ENCODE data around the gene ENTHD1.

The ENTHD1 gene

DNA sequence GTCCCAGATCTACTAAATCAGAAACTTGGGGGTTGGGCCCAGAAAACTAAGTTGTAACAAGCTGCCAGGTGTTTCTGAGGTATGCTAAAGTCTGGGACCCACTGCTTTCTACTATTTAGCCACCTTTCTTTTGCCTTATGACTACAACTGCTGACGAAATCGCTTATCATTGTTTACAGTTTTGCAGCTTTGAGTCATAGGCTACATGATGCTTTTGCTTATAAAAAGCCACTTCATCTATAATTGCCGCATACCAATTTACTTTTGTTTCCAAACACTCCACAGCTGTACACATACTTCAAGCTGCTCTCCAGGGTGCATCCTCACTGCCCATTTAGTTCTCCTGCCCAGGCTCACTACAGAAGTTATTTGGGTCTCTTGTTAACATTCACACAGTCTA is 144.7 kb downstream of the ENTHD1 start:
- TF ChIP-seq, protein P1, sequence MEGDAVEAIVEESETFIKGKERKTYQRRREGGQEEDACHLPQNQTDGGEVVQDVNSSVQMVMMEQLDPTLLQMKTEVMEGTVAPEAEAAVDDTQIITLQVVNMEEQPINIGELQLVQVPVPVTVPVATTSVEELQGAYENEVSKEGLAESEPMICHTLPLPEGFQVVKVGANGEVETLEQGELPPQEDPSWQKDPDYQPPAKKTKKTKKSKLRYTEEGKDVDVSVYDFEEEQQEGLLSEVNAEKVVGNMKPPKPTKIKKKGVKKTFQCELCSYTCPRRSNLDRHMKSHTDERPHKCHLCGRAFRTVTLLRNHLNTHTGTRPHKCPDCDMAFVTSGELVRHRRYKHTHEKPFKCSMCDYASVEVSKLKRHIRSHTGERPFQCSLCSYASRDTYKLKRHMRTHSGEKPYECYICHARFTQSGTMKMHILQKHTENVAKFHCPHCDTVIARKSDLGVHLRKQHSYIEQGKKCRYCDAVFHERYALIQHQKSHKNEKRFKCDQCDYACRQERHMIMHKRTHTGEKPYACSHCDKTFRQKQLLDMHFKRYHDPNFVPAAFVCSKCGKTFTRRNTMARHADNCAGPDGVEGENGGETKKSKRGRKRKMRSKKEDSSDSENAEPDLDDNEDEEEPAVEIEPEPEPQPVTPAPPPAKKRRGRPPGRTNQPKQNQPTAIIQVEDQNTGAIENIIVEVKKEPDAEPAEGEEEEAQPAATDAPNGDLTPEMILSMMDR (IDR thresholded peaks at IDR 0.05; ENCODE audit: control insufficient read depth, extremely low read depth, insufficient read depth), result no peak
- H3K4me3 ChIP-seq (ENCODE audit: low read depth, low read length), result no peak overlapping the region
- no peak for DNase-seq (ENCODE audit: low read depth)

DNA sequence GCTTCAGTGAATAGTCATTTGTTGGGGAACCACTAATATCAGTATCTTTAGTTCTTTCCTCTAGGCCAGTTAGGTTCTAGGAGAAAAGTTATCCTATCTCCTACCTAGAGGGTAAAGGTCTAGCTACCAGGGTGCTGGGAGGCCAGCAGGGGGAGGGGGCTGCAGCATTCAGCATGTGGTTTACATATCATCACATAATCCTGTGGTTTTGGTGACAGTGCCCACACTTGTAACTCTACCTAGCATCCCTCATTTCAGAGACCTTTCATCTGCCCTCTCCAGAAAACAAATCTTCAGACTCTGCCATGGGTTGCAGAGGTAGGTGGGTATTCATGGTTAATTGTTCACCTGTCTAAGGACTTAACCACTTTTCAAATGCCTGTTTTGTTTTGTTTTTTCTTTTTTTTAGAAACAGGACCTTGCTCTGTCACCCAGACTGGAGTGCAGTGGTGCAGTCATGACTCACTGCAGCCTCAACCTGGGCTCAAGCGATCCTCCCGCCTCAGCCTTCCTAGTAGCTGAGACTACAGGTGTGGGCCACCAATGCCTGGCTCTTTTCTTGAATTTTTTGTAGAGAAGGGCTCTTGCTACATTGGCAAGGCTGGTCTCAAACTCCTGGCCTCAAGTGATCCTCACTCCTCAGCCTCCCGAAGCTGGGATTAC is 146.8 kb downstream of the ENTHD1 start:
- no peak overlapping the region for H3K4me3 ChIP-seq (ENCODE audit: low read depth, low read length)
- DNase-seq (ENCODE audit: low read depth), result no peak
- TF ChIP-seq, protein P1 (IDR thresholded peaks at IDR 0.05; ENCODE audit: control insufficient read depth, extremely low read depth, insufficient read depth), result no peak

DNA sequence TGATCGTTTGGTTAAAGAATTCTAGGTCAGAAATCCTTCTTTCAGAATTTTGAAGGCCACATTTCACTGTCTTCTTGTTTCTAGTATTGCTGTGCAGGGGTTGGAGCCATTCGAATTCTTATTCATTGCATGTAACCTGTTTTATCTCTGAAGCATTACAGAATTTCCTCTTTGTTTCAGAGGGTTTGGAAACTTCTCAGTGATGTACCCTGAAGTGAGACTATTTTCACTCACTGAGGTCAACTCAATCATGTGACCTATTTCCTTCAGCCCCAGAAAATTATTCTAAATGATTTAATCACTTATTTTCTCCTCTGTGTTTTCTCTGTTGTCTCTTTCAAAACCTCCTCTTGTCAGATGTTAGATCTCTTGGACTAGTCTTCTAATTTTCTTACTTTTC is 147.8 kb downstream of the ENTHD1 start:
- DNase-seq (ENCODE audit: low read depth), result no peak
- TF ChIP-seq, protein P1 (IDR thresholded peaks at IDR 0.05; ENCODE audit: control insufficient read depth, extremely low read depth, insufficient read depth), result no peak
- no peak overlapping the region for H3K4me3 ChIP-seq (ENCODE audit: low read depth, low read length)

- DNase-seq (ENCODE audit: low read depth), result no peak
- H3K4me3 ChIP-seq (ENCODE audit: low read depth, low read length), result no peak overlapping the region
- TF ChIP-seq, protein P1 (IDR thresholded peaks at IDR 0.05; ENCODE audit: control insufficient read depth, extremely low read depth, insufficient read depth), result no peak
These were observed 149.2 kb downstream of the ENTHD1 start for GRCh38 chr22:39744353-39744752.

DNA sequence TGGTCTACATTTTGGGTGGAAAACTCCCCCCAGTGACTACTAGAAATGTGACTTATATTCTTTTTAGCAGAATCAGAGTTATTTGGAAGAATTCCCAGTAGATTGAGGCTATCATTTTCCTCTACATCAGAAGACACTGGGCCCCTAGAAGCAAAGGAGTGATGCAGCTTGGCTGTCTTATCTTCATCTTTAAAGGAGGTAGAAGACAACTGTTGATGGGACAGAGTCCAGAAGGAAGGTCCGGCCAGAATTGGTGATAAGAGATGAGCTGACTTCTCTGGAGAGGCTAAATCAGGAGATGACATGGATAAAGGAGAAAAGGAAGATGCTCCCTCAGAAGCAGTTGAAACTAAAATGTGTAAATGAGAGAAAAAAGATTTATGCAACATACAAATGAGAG is 149.6 kb downstream of the ENTHD1 start:
- no peak for DNase-seq (ENCODE audit: low read depth)
- TF ChIP-seq, protein P1 (IDR thresholded peaks at IDR 0.05; ENCODE audit: control insufficient read depth, extremely low read depth, insufficient read depth), result no peak
- no peak overlapping the region for H3K4me3 ChIP-seq (ENCODE audit: low read depth, low read length)

GRCh38 chr22:39739338-39740027 is 154.1 kb downstream of the ENTHD1 start:
- no peak overlapping the region for H3K4me3 ChIP-seq (ENCODE audit: low read depth, low read length)
- TF ChIP-seq, protein P1 (IDR thresholded peaks at IDR 0.05; ENCODE audit: control insufficient read depth, extremely low read depth, insufficient read depth), result no peak
- no peak for DNase-seq (ENCODE audit: low read depth)
